ENCODE data around the gene MGAT4A.

Gene MGAT4A

DNA sequence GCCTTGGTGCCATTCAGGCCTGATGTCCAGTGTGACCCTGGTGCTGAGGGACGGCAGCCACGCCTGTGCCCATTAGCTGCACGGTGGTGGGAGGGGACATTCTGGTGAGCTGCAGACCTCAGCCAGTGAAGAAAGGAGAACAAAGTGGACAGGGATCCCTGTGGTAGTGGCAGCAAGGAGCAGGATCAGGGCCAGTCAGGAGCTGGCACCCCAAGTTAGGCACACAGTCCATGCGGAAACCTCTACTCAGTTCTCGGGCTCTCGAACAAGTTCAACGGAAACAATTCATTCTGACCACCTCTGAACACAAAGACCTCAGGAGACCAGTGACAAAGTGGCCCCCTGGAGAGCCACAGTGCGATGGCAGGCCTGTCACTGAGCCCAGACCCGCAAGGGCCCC lies 152.7 kb downstream of the MGAT4A start:
- no peak overlapping the region for H3K4me3 ChIP-seq
- TF ChIP-seq Cebpa-rat (IDR thresholded peaks at IDR 0.05), result no peak
- no peaks in the 10 kb centered on the region for H3K27me3 ChIP-seq
- H3K27ac ChIP-seq, result no peak overlapping the region
- H4K20me1 ChIP-seq, result no peaks in the 10 kb centered on the region
- peaks cover 7 to 22% (median 10%) of the 10 kb centered on the region in 10 experiments; a peak in 17 of 20 replicates for H3K4me1 ChIP-seq
- no peak overlapping the region for H3K4me2 ChIP-seq
- peaks cover 24 to 87% (median 74%) of the 10 kb centered on the region in 11 experiments for H3K36me3 ChIP-seq
- no peak overlapping the region for H3K9ac ChIP-seq
- H3K9me3 ChIP-seq (replicated peaks in 1 of 11), result no peaks in the 10 kb centered on the region

DNA sequence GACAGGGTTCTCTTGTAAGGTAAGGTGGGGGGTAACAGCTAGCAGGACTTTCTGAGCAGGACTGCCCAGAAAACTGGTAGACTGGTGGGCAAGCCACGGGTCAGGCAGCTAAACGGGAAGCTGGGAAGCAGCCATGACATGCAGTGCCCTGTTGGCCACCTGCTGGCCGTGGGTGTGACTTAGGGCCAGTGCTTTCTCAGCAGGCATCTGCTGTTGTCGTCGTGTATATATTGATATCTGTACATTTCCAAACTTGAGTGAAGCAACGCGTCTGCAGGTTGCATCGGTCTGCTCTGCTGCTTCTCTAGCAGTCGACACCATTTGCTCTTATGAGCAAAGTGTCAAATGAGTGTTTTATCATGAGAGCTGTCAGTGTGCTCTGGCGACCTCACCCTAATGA lies 153.6 kb downstream of the MGAT4A start:
- TF ChIP-seq Cebpa-rat (IDR thresholded peaks at IDR 0.05), result no peak
- H3K27me3 ChIP-seq, result no peaks in the 10 kb centered on the region
- H3K27ac ChIP-seq, result no peak overlapping the region
- no peak overlapping the region for H3K4me3 ChIP-seq
- H3K9ac ChIP-seq, result no peak overlapping the region
- H3K4me1 ChIP-seq, result peaks cover 7 to 22% (median 10%) of the 10 kb centered on the region in 10 experiments; a peak in 17 of 20 replicates
- no peaks in the 10 kb centered on the region for H3K9me3 ChIP-seq (replicated peaks in 1 of 11)
- H3K36me3 ChIP-seq, result peaks cover 27 to 87% (median 75%) of the 10 kb centered on the region in 11 experiments
- H4K20me1 ChIP-seq, result no peaks in the 10 kb centered on the region; a peak in 2 of 22 replicates
- H3K4me2 ChIP-seq, result no peak overlapping the region

DNA sequence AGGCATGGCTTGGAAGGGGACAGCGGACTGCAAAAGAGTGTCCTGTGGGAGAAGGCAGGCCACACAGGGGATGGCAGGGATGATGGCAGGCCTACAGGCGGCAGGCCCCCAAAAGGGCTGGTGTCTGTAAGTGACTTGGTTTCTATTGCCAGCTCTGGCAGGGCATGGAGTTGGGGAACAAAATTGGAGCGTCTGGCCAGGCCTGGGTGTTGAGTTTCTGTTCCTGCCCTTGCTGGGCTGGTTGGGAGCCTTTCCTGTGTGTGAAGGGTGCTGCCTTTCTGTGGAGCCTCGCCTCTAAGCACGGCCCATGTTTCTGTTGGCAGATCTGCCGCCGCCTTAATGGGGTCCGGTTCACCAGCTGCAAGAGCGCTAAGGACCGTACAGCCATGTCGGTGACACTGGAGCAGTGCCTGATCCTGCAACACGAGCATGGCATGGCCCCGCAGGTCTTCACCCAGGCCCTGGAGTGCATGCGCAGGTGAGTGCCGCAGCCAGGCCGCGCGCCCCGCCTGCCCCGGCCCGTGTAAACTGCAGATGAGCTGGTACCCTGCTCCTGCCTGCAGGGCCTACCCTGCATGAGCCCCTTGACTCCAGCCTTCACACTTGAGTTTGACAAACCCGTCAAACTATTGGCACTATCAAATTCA lies 154.1 kb downstream of the MGAT4A start:
- Histone ChIP-seq H3K4me2 (no peak overlapping the region), H3K4me1 (peaks cover 7 to 22% (median 10%) of the 10 kb centered on the region in 10 experiments; a peak in 17 of 20 replicates), H3K27me3 (no peaks in the 10 kb centered on the region), H3K27ac (no peak overlapping the region), H3K9ac (no peak overlapping the region), H4K20me1 (peaks cover 0 to 5% (median 0%) of the 10 kb centered on the region in 11 experiments; a peak in 2 of 22 replicates), H3K4me3 (no peak overlapping the region), H3K36me3 (peaks cover 26 to 87% (median 73%) of the 10 kb centered on the region in 11 experiments), H3K9me3 (replicated peaks in 1 of 11) (no peaks in the 10 kb centered on the region)
- no peak for TF ChIP-seq Cebpa-rat (IDR thresholded peaks at IDR 0.05)

DNA sequence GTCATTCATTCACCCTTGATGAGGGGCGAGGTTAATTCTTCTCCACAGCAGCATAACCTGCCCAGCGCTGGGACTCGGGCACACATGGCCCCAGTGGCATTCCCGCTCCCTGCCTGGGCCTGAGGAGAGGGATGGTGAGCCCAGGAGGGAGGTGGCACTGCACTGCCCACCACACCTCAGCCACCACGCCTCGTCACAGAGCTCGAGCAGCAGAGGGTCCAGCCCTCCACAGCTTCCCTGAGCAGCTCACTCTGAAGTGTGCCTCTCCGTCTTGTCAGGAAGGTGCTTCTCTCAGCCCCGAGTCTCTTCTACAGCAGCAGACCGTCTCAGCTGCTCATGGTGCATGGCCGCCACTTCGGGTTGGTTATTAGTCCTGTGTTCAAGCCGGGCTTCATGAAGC lies 157.5 kb downstream of the MGAT4A start:
- H3K9ac ChIP-seq, result no peak overlapping the region
- no peak for TF ChIP-seq Cebpa-rat (IDR thresholded peaks at IDR 0.05)
- no peaks in the 10 kb centered on the region for H3K4me1 ChIP-seq
- no peak overlapping the region for H3K27ac ChIP-seq
- H3K4me2 ChIP-seq, result no peak overlapping the region
- H3K27me3 ChIP-seq, result no peaks in the 10 kb centered on the region
- H3K4me3 ChIP-seq, result no peak overlapping the region
- no peaks in the 10 kb centered on the region for H3K9me3 ChIP-seq (replicated peaks in 1 of 11)
- H4K20me1 ChIP-seq, result peaks cover 0 to 33% (median 0%) of the 10 kb centered on the region in 11 experiments; a peak in 7 of 22 replicates
- peaks cover 34 to 100% (median 90%) of the 10 kb centered on the region in 11 experiments for H3K36me3 ChIP-seq

DNA sequence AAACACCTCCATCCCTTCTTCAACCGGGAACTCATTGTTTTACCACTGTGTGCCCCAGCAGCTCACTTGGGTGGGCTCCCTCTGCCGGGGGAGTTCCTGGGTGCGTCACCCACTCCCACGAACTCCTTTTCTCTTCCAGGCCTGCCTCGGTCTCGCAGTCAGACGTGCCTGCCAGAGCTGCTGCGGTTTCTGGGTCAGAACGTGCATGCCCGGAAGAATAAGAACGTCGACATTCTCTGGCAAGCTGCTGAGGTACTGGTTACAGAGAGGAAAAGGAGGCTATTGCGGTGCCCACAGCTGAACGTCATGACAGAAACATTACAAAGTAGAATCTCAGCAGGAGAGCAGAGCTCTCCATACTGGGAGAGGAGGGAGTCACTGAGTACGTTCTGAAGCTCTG lies 158.3 kb downstream of the MGAT4A start:
- TF ChIP-seq Cebpa-rat (IDR thresholded peaks at IDR 0.05), result no peak
- peaks cover 0 to 40% (median 0%) of the 10 kb centered on the region in 11 experiments; a peak in 8 of 22 replicates for H4K20me1 ChIP-seq
- H3K9me3 ChIP-seq (replicated peaks in 1 of 11), result no peaks in the 10 kb centered on the region
- H3K36me3 ChIP-seq, result peaks cover 32 to 100% (median 90%) of the 10 kb centered on the region in 11 experiments
- H3K9ac ChIP-seq, result no peak overlapping the region
- H3K27ac ChIP-seq, result no peak overlapping the region
- H3K27me3 ChIP-seq, result no peaks in the 10 kb centered on the region
- no peak overlapping the region for H3K4me3 ChIP-seq
- no peaks in the 10 kb centered on the region for H3K4me1 ChIP-seq
- no peak overlapping the region for H3K4me2 ChIP-seq

DNA sequence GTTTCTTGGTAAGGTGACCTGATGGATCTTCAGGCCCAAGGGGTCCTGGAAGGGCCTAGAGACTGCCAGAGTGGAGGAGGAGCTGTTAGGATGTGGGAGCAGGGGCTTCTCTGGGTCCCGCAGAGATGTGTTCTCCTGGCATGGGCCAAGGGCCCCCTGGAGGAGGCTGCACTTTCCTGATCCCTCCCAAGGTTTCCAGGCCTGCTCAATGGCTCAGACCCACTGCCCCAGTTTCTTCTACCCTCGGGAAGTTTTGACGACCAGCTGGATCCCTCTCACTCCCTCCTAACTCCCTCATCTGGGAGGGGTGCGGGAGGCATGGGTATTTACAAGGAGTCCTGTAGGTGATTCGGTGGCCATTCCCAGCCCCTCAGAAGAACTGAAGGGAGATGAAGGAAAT lies 158.7 kb downstream of the MGAT4A start:
- Histone ChIP-seq H3K4me1 (no peaks in the 10 kb centered on the region), H3K4me3 (no peak overlapping the region), H4K20me1 (peaks cover 0 to 45% (median 0%) of the 10 kb centered on the region in 11 experiments; a peak in 8 of 22 replicates), H3K27ac (no peak overlapping the region), H3K4me2 (no peak overlapping the region), H3K36me3 (peaks cover 32 to 100% (median 89%) of the 10 kb centered on the region in 11 experiments), H3K9me3 (replicated peaks in 1 of 11) (no peaks in the 10 kb centered on the region), H3K27me3 (no peaks in the 10 kb centered on the region), H3K9ac (no peak overlapping the region)
- TF ChIP-seq Cebpa-rat (IDR thresholded peaks at IDR 0.05), result no peak

DNA sequence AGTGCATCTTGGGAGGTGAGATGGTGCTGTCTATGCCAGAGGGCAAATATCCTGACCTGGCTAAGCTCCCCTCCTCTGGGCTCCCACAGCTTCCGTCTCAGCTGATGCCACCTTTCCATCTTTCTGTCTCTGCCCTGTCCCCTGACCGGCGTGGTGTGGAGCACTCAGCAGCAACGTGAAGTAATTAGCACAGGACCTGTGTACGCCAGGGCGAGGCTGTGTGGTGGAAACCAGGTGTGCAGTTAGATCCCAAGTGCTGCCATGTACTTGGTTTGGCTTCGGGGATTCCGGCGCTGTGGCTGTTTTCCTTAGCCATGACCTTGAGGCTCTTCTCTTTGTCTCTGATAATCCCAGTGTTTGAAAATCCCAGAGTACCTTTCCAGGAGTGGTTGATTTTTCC lies 159.1 kb downstream of the MGAT4A start:
- no peak for TF ChIP-seq Cebpa-rat (IDR thresholded peaks at IDR 0.05)
- no peaks in the 10 kb centered on the region for H3K27me3 ChIP-seq

DNA sequence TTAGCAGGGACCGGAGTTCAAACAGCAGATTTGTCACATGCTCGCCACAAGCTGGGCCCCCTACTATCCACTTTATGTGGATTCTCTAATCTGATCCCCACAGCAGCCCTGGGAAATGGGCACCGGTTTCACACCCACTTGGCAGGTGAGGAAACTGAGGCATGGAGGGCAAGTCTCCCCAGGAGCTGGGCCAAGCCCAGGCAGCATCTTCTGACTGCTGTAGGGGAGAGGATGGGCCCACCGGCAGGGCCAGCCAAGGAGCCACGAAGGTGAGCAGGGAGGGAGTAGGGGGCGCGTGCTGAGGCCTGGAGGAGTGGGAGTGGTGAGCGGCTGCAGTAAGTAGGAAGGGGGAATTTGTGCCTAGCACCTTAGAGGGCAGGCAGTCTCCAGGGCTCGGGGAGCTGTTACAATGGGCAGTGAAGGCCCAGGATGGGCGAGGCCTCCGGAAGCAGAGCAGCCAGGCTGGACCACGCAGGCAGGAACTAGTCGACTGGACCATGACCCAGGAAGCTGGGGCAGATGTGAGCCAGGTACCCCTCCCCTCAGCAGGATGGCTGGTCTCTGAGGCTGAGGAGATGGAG lies 159.7 kb downstream of the MGAT4A start:
- Histone ChIP-seq H3K4me3 (no peak overlapping the region), H3K9ac (no peak overlapping the region), H3K4me1 (no peaks in the 10 kb centered on the region), H3K4me2 (no peak overlapping the region), H4K20me1 (peaks cover 0 to 47% (median 0%) of the 10 kb centered on the region in 11 experiments; a peak in 8 of 22 replicates), H3K27me3 (no peaks in the 10 kb centered on the region), H3K36me3 (peaks cover 34 to 100% (median 89%) of the 10 kb centered on the region in 11 experiments), H3K27ac (no peak overlapping the region), H3K9me3 (replicated peaks in 1 of 11) (no peaks in the 10 kb centered on the region)
- no peak for TF ChIP-seq Cebpa-rat (IDR thresholded peaks at IDR 0.05)

More for the DNA sequence above, 159.1 kb downstream of the MGAT4A start:
- Histone ChIP-seq H3K9ac (no peak overlapping the region), H3K36me3 (peaks cover 32 to 100% (median 89%) of the 10 kb centered on the region in 11 experiments), H3K4me2 (no peak overlapping the region), H3K9me3 (replicated peaks in 1 of 11) (no peaks in the 10 kb centered on the region), H3K4me3 (no peak overlapping the region), H3K27ac (no peak overlapping the region), H4K20me1 (peaks cover 0 to 47% (median 0%) of the 10 kb centered on the region in 11 experiments; a peak in 8 of 22 replicates), H3K4me1 (no peaks in the 10 kb centered on the region)

DNA sequence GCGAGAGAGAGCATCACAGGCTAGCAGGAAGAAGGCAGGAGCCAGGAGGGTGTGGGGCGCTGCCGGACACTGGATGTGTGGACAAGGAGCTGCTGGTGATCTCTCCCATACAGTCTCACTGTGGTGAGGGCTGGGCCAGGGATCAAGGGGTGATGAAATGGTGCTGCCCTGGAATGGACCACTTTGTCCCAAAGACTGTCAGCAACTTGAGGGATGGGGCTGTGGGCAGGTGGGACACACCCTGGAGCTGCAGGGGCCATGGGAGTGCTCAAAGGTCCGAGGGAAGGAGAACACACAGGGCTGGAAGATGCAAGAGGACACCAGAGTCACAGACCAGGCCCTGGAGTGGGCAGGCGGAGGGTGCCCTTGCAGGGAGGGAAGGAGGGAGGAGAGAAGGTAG lies 160.6 kb downstream of the MGAT4A start:
- H3K4me3 ChIP-seq, result no peak overlapping the region
- no peaks in the 10 kb centered on the region for H3K27me3 ChIP-seq
- H3K9me3 ChIP-seq (replicated peaks in 1 of 11), result no peaks in the 10 kb centered on the region
- no peak for TF ChIP-seq Cebpa-rat (IDR thresholded peaks at IDR 0.05)
- H3K4me1 ChIP-seq, result peaks cover 0 to 2% (median under 1%) of the 10 kb centered on the region in 10 experiments; a peak in 4 of 20 replicates
- peaks cover 43 to 100% (median 93%) of the 10 kb centered on the region in 11 experiments for H3K36me3 ChIP-seq
- H3K27ac ChIP-seq, result no peak overlapping the region
- H3K4me2 ChIP-seq, result no peak overlapping the region
- H3K9ac ChIP-seq, result no peak overlapping the region
- peaks cover 0 to 47% (median 0%) of the 10 kb centered on the region in 11 experiments; a peak in 8 of 22 replicates for H4K20me1 ChIP-seq
